GM20000 (cell line): Measurements from ENCODE around the gene CDKL2.
A peak's percentile ranks its signal among the peaks of the same experiment; 100 is the strongest.

Experiments
- DNase-seq: peaks from one replicate; pipeline ENCODE4 v3.0.0; 2012; ENCODE audit warnings: low spot score
- CTCF ChIP-seq: IDR thresholded peaks from 2 replicates; pipeline ENCODE4 v1.5.1; 2012; ENCODE audit warnings: mild to moderate bottlenecking, control low read depth; ENCODE audit errors: extremely low read depth, missing control alignments

Gene CDKL2

GRCh38 chr4:75623026-75623425, 7.3 kb downstream of the CDKL2 start:
- no peak for DNase-seq
- no peak for TF ChIP-seq CTCF

GRCh38 chr4:75621715-75622114, 8.6 kb downstream of the CDKL2 start:
- no peak for TF ChIP-seq CTCF
- DNase-seq: no peak

- no peak for DNase-seq
- TF ChIP-seq CTCF: no peak
Measured at GRCh38 chr4:75612306-75612705, 18.0 kb downstream of the CDKL2 start.

- no peak for TF ChIP-seq CTCF
Measured at GRCh38 chr4:75605928-75606327, 24.4 kb downstream of the CDKL2 start.

GRCh38 chr4:75599647-75600046, 30.7 kb downstream of the CDKL2 start:
- TF ChIP-seq CTCF: no peak
- DNase-seq: no peak

More at GRCh38 chr4:75605928-75606327, 24.4 kb downstream of the CDKL2 start:
- no peak for DNase-seq

- peak; percentile 15 for DNase-seq
- TF ChIP-seq CTCF: no peak
Measured at GRCh38 chr4:75598390-75598789, 31.9 kb downstream of the CDKL2 start.

- no peak for TF ChIP-seq CTCF
- DNase-seq: no peak
Measured at GRCh38 chr4:75596061-75596460, 34.3 kb downstream of the CDKL2 start.

- no peak for TF ChIP-seq CTCF
- DNase-seq: no peak
Measured at GRCh38 chr4:75593393-75593792, 36.9 kb downstream of the CDKL2 start.
